ENCODE measurements around the gene CRYZL1.
A peak's percentile ranks its signal among the peaks of the same experiment; 100 is the strongest.

CRYZL1 gene

DNA sequence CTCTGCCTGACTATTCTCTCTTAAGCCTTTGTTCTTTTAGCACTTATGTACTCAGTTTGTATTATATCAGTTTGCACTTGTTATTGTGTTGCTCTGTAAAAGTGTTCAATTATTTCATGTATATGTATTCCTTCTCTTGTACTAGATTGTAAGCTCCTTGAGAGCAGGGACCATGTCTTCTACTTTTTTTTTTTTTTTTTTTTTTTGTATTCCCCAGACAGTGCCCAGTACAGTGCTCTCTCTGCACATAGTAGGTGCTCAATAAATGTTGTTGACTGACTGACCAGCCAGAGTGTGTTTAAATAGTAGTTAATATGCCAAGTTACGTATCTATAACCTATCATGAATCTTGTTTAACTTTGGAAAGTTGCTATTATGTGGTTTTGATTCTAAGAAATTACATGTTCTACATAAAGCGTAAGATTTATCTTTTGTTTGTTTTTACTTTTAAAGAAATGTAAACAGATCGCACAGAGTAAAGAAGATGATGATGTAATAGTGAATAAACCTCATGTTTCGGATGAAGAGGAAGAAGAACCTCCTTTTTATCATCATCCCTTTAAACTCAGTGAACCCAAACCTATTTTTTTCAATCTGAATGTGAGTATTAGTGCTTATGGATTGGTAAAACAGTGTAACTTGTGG, 82.6 kb downstream of the CRYZL1 start:
- DNase-seq, result no peak

DNA sequence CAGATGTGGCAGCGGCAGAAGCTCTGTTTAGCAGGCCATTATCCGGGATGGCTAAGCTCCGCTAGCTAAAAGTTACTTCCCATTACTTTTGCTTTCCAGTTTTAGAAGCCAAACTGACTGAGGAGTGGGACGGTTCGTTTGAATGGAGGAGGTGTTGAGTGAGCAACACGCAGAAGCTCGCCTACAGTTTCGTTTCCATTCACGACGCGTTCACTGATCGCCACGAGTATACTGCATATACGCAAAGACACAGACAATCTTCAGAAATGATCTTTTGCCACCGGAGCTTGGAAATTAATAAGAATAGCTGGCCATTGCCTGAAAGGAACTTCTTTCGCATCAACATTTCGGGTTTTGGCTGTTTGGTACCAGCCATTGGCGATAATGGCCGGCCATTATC, 84.1 kb downstream of the CRYZL1 start:
- DNase-seq, result no peak

DNA sequence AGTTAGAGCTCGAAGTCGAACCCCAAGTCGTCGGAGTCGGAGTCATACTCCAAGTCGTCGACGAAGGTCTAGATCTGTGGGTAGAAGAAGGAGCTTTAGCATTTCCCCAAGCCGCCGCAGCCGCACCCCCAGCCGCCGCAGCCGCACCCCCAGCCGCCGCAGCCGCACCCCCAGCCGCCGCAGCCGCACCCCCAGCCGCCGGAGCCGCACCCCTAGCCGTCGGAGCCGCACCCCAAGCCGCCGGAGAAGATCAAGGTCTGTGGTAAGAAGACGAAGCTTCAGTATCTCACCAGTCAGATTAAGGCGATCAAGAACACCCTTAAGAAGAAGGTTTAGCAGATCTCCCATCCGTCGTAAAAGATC, 86.6 kb downstream of the CRYZL1 start:
- no peak for DNase-seq

DNA sequence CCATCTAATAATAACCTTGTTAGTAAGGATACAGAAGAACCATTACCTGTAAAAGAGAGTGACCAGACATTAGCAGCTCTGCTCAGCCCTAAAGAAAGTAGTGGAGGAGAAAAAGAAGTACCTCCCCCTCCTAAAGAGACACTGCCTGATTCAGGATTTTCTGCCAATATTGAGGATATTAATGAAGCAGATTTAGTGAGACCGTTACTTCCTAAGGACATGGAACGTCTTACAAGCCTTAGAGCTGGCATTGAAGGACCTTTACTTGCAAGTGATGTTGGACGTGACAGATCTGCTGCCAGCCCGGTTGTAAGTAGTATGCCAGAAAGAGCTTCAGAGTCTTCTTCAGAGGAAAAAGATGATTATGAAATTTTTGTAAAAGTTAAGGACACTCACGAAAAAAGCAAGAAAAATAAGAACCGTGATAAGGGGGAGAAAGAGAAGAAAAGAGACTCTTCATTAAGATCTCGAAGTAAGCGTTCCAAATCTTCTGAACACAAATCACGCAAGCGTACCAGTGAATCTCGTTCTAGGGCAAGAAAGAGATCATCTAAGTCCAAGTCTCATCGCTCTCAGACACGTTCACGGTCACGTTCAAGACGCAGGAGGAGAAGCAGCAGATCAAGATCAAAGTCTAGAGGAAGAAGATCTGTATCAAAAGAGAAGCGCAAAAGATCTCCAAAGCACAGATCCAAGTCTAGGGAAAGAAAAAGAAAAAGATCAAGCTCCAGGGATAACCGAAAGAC, 87.1 kb downstream of the CRYZL1 start:
- no peak for DNase-seq

DNA sequence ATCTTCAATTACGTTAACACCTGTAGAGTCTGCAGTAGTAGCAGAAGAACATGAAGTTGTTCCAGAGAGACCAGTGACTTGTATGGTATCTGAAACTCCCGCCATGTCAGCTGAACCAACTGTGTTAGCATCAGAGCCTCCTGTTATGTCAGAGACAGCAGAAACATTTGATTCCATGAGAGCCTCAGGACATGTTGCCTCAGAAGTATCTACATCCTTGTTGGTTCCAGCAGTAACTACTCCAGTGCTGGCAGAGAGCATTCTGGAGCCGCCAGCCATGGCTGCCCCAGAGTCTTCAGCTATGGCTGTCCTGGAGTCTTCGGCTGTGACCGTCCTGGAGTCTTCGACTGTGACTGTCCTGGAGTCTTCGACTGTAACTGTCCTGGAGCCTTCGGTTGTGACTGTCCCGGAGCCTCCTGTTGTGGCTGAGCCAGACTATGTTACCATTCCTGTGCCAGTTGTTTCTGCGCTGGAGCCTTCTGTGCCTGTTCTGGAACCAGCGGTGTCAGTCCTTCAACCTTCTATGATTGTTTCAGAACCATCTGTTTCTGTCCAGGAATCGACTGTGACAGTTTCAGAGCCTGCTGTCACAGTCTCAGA, 88.4 kb downstream of the CRYZL1 start:
- no peak for DNase-seq

DNA sequence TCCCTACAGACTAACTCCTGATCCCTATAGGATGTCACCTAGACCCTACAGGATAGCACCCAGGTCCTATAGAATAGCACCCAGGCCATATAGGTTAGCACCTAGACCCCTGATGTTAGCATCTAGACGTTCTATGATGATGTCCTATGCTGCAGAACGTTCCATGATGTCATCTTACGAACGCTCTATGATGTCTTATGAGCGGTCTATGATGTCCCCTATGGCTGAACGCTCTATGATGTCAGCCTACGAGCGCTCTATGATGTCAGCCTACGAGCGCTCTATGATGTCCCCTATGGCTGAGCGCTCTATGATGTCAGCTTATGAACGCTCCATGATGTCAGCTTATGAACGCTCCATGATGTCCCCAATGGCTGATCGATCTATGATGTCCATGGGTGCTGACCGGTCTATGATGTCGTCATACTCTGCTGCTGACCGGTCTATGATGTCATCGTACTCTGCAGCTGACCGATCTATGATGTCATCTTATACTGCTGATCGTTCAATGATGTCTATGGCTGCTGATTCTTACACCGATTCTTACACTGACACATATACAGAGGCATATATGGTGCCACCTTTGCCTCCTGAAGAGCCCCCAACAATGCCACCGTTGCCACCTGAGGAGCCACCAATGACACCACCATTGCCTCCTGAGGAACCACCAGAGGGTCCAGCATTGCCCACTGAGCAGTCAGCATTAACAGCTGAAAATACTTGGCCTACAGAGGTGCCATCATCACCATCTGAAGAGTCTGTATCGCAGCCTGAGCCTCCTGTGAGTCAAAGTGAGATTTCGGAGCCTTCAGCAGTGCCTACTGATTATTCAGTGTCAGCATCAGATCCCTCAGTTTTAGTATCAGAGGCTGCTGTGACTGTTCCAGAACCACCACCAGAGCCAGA, 89.2 kb downstream of the CRYZL1 start:
- DNase-seq, result no peak

DNA sequence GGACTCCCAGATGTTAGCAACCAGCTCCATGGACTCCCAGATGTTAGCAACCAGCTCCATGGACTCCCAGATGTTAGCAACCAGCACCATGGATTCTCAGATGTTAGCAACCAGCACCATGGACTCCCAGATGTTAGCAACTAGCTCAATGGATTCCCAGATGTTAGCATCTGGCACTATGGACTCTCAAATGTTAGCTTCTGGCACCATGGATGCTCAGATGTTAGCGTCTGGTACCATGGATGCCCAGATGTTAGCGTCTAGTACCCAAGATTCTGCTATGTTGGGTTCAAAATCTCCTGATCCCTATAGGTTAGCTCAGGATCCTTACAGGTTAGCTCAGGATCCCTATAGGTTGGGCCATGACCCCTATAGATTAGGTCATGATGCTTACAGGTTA, 89.9 kb downstream of the CRYZL1 start:
- no peak for DNase-seq

DNA sequence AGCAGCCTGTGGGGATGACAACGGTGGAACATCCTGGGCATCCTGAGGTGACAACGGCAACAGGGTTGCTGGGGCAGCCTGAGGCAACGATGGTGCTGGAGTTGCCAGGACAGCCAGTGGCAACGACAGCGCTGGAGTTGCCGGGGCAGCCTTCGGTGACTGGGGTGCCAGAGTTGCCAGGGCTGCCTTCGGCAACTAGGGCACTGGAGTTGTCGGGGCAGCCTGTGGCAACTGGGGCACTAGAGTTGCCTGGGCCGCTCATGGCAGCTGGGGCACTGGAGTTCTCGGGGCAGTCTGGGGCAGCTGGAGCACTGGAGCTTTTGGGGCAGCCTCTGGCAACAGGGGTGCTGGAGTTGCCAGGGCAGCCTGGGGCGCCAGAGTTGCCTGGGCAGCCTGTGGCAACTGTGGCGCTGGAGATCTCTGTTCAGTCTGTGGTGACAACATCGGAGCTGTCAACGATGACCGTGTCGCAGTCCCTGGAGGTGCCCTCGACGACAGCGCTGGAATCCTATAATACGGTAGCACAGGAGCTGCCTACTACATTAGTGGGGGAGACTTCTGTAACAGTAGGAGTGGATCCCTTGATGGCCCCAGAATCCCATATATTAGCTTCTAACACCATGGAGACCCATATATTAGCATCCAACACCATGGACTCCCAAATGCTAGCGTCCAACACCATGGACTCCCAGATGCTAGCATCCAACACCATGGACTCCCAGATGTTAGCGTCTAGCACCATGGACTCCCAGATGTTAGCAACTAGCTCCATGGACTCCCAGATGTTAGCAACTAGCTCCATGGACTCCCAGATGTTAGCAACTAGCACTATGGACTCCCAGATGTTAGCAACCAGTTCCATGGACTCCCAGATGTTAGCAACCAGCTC, 90.5 kb downstream of the CRYZL1 start:
- no peak for DNase-seq

DNA sequence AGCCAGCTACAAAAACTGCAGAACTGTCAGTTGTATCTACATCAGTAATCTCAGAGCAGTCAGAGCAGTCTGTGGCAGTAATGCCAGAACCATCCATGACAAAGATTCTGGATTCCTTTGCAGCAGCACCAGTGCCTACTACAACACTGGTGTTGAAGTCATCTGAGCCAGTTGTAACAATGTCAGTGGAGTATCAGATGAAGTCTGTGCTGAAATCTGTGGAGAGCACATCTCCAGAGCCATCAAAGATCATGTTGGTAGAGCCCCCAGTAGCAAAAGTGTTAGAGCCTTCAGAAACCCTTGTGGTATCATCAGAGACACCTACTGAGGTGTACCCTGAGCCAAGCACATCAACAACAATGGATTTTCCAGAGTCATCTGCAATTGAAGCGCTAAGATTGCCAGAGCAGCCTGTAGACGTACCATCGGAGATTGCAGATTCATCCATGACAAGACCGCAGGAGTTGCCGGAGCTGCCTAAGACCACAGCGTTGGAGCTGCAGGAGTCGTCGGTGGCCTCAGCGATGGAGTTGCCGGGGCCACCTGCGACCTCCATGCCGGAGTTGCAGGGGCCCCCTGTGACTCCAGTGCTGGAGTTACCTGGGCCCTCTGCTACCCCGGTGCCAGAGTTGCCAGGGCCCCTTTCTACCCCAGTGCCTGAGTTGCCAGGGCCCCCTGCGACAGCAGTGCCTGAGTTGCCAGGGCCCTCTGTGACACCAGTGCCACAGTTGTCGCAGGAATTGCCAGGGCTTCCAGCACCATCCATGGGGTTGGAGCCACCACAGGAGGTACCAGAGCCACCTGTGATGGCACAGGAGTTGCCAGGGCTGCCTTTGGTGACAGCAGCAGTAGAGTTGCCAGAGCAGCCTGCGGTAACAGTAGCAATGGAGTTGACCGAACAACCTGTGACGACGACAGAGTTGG, 91.4 kb downstream of the CRYZL1 start:
- no peak for DNase-seq

DNA sequence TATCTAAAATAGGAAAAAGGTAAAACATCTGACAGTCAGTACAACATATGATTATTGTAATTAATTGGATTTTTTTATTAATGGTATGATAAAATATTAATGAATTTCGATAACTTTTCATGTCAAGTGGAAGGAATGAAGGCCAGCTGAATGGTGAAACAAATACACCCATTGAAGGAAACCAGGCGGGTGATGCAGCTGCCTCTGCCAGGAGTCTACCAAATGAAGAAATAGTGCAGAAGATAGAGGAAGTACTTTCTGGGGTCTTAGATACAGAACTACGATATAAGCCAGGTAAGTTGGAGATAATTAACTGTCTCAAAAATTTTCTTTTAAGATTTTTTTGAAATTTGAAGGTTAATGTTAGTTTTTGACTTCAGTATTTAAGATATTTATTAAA, 95.5 kb downstream of the CRYZL1 start:
- DNase-seq, result no peak

DNA sequence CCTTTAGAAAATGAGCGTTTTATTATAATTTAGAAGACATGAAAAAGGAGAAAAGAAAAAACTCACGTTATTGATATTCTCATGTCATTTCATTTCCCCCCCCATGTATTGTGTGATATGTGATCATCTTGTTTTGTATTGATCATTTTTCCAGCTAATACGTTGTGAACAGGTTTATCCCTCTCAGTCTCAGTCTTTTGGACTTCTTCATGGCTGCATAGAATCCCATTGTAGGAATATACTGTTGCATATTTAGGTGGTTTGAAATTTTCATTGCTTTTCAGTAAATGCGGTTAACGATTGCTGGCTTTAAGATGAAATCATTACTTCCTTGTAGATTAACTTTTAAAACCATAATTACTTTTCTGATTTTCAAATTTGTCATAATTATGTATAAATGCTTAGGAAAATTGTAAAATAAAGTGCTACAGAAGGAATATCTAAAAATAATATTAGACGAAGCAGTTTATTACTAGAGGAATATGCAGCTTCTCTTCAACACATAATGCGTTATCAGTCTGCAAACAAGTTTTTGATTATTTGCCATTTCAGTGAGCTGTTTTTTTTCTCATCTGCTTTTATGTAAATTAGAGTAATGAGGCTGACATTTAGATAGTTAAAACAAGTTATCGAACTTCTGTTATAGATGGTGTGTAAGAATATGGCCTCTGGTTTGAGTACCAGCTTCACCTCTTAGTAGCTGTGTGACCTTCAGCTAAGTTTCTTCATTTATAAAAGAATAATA, 96.9 kb downstream of the CRYZL1 start:
- no peak for DNase-seq

DNA sequence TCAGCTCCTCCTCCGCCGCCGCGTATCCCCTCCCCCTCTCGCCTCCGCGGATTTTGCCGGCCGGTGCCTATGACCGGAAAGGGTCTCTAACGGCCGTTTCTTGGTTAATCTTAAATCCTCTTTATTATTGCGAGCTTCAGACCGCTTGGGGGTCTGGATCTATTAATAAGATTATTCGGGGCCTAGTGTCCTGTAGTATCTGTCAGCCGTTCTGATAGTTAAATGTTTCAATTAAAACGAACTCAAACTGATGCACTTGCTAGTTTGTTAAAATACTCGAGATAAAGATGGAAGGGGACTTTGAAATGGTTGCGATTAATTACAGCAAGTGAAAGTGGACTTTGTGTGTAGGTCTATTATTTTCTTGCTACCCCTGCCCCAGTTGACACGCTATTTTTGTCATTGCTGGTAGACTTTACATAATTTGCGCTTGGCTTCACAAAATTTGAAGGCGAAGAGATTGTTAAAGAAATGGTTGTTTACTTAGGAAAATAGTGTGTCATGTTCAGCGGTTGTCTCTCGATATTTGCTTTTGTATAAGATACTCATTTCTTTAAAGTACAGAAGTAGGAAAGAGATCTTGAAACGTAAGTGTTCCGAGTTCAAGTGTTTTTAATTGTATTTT, 97.9 kb downstream of the CRYZL1 start:
- no peak for DNase-seq

DNA sequence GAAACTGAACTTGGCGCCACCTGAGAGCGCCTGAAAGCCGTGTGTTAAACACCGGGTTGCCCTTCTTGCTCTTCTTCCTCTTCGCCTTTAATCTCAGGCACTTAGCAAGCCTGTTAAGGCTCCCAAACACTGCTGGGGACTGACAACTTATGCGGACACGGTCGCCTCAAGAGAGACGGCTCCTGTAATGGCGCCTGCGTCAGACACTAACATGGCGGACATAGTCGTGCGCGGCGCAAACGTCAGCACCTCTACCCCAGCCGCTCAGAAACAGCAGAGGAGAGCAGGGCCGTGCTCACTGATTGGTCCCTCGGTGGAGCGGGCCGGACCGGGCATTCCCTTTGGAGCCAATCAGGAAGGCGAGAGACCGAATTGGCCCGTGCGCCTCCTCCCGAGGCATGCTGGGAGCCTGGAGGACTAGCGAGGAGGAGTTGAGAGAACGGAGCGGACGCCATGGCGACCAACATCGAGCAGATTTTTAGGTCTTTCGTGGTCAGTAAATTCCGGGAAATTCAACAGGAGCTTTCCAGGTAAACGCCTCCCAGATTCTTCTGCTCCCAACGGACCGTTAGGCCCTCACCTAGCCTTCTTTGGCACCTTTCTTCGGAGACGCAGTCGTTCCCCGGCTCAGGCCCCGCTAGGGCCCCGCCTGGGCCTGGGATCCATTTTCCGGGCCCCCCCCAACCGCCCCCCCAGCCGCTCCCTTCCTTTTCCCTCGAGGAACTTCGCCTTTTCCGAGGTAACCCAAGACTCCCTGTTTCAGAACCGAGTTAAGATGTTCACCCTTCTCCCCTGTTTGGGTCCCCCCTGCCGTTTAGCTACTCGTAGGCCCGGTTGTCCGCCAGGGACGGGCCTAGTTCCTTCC, 98.7 kb downstream of the CRYZL1 start, which contains the start of gene SON:
Gene SON (plus strand): TSS at position 399 of the 865 bp plus-strand sequence. CDS start 55 bp downstream, at position 454.
- DNase-seq, result peak; percentile 97

DNA sequence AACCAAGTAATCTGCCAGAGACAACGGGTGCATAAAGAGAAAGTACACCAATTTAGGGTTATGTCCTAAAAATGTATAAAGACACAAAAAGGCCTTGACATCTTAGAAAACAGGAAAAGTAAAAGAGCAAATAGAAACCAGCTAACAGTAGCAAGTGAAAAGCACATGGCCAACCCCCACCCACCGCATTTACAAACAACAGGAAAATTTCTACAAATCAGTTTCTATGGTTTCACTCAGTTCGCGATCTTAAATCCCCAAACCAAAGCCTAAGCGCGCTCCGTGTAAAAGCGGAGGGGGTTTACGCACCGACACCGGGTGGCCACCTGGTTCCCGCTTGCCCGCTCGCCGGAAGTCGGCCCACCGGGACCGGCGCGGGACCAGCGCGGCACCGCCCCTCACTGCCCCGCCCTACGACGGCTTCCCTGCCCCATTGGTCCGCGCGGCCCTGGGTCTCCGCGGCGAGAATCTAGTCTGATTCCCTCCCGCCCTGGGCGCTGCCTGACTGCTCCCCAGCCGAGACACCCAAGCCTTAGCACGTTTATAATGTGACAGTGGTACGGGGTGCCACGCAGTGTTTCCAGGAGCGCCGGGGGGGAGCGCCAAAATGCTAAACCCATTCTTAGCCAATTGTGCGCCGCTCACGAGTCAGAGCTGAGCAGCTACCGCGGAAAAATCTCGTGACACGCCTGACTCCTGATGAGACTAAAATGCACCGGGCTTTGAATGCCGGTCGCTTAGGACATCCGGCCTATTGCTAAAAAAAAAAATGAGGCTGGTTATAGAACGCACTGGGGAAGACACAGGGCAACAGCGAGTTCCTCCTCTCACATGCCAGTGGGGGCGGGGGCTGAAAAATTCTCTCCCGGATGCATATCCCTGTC, 99.5 kb downstream of the CRYZL1 start, which contains the start of gene GART:
Gene GART (minus strand): TSS at position 362 of the 884 bp plus-strand sequence. CDS start 2,802 bp downstream, outside the sequence.
- DNase-seq, result peak; percentile 86

DNA sequence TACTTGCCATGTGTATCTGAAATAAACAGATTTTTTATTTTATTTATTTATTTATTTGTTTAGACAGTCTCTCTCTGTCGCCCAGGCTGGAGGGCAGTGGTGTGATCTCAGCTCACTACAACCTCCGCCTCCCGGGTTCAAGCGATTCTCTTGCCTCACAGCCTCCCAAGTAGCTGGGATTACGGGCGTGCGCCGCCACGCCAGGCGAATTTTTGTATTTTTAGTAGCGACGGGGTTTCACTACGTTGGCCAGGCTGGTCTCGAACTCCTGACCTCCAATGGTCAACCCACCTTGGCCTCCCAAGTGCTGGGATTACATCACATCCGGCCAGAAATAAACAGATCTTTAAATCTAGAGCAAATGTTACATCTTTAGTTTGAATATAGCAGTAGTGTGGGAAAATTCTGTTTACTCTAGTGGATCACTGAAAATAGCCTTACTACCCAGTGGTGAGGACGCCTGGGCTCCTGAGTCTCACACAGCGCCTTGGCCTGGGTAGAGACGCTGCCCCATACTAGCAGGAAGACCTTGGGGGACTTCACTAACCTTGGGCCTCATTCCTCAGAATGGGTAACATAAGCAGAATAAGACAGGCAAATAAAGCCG, 100.3 kb downstream of the CRYZL1 start:
- DNase-seq, result no peak

DNA sequence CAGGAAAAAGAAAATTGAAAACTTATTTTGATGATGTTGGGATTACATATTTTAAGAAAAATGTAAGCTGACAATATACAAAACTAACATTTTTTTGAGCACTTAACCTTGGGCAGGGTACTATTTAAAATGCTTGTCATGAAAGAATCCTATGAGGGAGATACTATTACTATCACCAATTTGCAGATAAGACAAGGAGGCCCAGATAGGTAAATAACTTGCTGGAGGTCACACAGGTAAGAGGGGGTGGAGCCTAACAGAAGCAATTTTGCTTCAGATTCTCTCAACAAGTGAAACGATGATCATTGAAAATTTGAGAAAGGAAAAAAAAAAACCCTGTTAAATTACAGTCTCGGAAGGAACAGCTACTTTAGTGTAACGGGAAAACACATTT, 100.8 kb downstream of the CRYZL1 start:
- no peak for DNase-seq

DNA sequence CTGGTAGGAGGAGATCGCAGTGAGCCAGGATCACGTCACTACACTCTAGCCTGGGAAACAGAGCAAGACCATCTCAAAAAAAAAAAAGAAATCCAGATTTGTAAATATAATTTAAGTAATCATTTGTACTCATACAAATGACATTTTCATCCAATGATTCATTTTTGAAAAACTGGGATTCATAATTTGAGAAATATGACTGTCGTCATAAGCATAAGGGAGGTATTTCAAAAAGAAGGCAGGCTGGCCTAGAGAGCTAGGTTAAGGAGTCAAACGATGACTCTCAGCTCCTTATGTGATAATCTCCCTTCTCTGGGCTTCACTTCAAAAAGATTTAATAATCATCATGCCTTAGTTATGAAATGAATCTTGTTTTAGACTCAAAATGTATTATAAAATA, 101.9 kb downstream of the CRYZL1 start:
- DNase-seq, result no peak

Data from activated naive CD4-positive, alpha-beta T cell treated with anti-CD3 and anti-CD28 coated beads, Interleukin-2, amount 50 U/mL, for 16 hours (primary cell).